ENCODE results near the gene HSD3B2.

HSD3B2 gene

GRCh38 chr1:119467857-119468668 lies 53.1 kb downstream of the HSD3B2 start:
- no peak for TF ChIP-seq CTCF (conservative IDR thresholded peaks at IDR 0.05)
- TF ChIP-seq ZFX (IDR thresholded peaks at IDR 0.05) = no peak
- no peak overlapping the region for H3K27ac ChIP-seq

DNA sequence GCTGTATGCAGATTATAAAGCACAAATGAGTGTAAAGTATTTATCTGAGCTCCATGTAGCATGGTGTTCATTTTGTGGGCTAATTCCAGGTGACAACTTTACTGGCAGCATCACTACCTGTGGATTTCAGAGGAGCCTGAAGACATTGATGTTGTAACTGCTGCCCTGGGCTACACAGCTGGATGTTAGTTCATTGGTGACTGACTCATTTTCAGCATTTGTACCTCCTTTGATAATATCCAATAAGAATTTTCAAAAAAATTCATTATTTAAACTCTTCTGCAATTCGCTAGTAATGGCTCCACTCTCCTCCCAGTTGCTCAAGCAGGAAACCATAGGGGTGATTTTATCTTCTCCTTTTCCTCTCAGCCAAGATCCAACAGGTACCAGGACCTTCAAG lies 54.8 kb downstream of the HSD3B2 start:
- H3K27ac ChIP-seq = no peak overlapping the region
- TF ChIP-seq CTCF (conservative IDR thresholded peaks at IDR 0.05) = no peak
- no peak for TF ChIP-seq ZFX (IDR thresholded peaks at IDR 0.05)

DNA sequence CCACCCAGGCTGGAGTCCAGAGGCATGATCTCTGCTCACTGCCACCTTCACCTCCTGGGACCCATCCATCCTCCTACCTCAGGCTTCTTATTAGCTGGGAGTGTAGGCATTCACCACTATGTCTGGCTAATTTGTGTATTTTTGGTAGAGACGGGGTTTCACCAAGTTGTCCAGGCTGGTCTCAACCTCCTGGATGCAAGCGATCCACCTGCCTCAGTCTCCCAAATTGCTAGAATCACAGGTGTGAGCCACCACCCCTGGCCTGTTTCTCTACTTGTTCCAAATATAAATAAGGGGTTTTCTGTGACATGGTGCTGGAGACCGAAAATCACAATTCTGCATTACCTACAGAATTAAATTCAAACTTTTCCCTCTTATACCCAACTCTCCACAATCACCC lies 55.4 kb downstream of the HSD3B2 start:
- H3K27ac ChIP-seq = no peak overlapping the region
- no peak for TF ChIP-seq CTCF (conservative IDR thresholded peaks at IDR 0.05)
- no peak for TF ChIP-seq ZFX (IDR thresholded peaks at IDR 0.05)

DNA sequence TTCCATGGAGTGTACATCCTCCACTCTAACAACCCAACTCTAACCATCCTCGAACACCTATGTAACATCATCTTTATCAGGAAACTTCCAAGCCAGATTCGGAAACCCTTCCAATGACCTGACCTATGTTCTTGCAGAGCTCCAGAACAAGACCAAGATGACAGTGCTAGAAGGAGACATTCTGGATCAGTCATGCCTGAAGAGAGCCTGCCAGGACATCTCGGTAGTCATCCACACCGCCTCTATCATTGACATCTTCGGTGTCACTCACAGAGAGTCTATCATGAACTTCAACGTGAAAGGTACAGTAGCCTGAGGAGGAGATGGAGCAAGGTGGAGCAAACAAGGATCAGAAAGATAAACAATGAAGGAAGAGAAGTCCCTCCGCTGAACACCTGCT lies 56.0 kb downstream of the HSD3B2 start:
- no peak overlapping the region for H3K27ac ChIP-seq
- TF ChIP-seq CTCF (conservative IDR thresholded peaks at IDR 0.05) (no peak), ZFX (IDR thresholded peaks at IDR 0.05) (no peak)

- no peak overlapping the region for H3K27ac ChIP-seq
- no peak for TF ChIP-seq ZFX (IDR thresholded peaks at IDR 0.05)
- TF ChIP-seq CTCF (conservative IDR thresholded peaks at IDR 0.05) = no peak
These were observed 56.6 kb downstream of the HSD3B2 start for GRCh38 chr1:119471566-119471965.

- TF ChIP-seq ZFX (IDR thresholded peaks at IDR 0.05) (no peak), CTCF (conservative IDR thresholded peaks at IDR 0.05) (no peak)
- H3K27ac ChIP-seq = no peak overlapping the region; the same call in 1 of the 2 replicates
These were observed 57.3 kb downstream of the HSD3B2 start for GRCh38 chr1:119472080-119472818.

Measured in C4-2B (cell line).